ENCODE results near the gene ASTN2.

ASTN2 gene

DNA sequence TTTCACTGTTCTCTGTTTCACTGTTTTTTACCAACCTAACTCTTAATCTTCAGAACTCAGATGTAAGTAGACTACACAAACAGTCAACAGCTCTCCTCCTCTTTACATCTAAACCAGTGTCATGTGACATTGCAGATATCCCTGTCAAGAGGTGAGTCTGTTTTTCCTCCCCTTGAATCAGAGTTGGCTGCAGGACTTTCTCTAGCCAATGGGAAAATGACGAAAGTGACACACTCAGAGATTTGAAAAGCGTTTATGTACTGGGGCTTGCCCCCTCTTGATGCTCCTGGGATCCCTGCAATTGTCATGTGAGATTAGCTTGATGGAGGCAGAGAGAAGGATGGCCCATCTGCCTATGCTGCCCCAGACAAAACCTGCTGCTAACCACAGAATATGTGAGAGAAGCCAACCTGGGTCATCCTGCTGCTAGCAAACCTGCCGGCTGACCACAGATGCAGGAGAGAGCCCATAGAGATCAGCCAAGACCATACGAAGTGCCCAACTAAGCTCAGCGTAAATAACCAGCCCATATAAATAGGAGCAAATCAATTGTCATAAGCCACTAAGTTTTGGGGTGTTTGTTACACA, 111.1 kb downstream of the ASTN2 start:
- DNase-seq (ENCODE audit: low read depth) = no peak

GRCh38 chr9:117302487-117302886, 112.4 kb downstream of the ASTN2 start:
- DNase-seq (ENCODE audit: low read depth) = no peak

- no peak for DNase-seq (ENCODE audit: low read depth)
Observed at GRCh38 chr9:117300371-117301110, 114.3 kb downstream of the ASTN2 start.

- no peak for DNase-seq (ENCODE audit: low read depth)
Observed at GRCh38 chr9:117296453-117296852, 118.4 kb downstream of the ASTN2 start.

DNA sequence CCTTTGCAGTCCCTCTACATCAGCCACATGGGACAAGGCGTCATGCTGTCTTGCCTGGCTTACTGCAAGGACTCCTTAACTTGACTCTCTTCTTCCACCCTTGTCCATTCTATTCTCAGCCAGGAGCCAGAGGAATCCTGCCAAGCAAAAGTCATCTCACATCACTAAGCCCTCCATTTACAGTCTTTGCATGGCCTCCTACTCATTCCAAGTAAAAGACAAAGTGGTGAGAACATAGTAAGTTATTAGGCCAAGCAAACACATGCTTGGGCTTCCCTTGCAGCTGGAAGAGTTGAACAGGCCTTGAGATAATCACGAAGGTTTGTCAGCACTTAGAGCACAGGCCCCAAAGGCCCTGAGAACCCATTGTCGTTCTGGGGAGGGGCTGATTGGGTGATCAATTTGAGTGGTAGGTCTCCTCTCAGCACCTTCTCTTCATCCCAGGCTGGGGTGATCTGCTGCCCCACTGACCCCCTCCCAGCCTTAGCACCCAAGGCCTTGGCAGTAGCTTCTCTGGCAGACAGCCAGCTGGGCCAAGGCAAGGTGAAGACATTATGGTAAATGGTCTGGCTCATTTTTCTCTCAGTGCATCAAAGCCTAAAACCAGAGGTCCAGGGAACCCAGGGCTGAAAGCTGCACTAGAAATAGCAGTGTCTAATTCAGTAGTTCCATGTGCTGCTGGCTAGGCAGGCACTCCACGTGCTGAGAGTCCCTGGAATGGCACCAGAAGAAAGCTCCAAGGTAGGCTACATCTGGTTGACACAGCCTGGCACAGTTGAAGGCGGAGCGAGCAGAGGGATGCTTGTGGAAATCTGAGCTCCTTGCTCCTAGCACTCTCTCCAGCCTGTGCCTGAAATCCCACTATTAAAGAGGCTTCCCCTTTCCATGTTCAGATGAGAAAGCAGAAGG, 121.4 kb downstream of the ASTN2 start:
- no peak for DNase-seq (ENCODE audit: low read depth)

GRCh38 chr9:117290856-117291622, 123.8 kb downstream of the ASTN2 start:
- no peak for DNase-seq (ENCODE audit: low read depth)

DNA sequence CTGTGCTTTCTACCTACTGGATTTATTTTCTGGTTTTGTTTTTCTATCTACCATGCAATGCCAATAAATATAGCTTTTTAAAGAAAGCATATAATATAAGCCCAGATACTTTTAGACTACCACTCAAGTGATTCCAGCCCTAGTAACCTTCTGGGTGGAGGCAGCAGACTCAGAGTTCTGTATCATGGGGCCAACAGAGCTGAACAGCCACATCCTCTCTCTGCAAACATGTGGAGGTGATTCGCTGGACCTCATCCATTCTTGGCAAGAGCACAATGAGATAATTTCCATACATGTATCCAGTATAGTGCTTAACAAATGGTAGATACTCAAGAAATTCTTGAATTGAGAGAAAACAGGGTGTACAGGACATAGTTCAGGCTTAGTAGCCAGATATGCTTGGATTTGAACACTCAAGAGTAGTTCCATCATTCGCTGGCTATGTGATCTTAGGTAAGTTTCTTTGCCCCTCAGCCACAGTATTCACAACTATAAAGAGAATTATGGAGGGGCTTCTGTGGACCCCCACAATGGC, 124.5 kb downstream of the ASTN2 start:
- DNase-seq (ENCODE audit: low read depth) = no peak

GRCh38 chr9:117286245-117286644, 128.6 kb downstream of the ASTN2 start:
- DNase-seq (ENCODE audit: low read depth) = no peak

- DNase-seq (ENCODE audit: low read depth) = no peak
Observed at GRCh38 chr9:117284414-117284813, 130.4 kb downstream of the ASTN2 start.

DNA sequence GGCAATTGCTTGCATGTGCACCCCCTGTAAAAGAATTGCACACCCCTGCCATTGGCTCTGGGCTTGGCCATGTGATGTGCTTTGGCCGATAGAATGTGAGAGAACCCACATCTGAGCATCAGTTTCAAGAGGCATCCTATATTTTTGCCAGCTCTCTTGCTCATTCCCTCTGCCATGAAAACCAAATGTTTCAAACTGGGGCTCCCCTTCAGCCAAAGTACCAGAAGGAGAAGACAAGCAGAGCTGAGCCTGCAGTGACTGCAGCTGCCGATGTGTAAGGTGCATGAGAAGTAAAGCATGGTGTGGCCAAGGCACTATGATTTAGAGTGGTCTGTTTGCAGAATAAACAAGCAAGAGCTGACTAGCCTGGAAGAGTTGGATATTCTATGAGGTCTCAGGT, 132.3 kb downstream of the ASTN2 start:
- no peak for DNase-seq (ENCODE audit: low read depth)

GRCh38 chr9:117278471-117279035, 136.3 kb downstream of the ASTN2 start:
- DNase-seq (ENCODE audit: low read depth) = no peak

GRCh38 chr9:117278020-117278419, 136.8 kb downstream of the ASTN2 start:
- DNase-seq (ENCODE audit: low read depth) = no peak

DNA sequence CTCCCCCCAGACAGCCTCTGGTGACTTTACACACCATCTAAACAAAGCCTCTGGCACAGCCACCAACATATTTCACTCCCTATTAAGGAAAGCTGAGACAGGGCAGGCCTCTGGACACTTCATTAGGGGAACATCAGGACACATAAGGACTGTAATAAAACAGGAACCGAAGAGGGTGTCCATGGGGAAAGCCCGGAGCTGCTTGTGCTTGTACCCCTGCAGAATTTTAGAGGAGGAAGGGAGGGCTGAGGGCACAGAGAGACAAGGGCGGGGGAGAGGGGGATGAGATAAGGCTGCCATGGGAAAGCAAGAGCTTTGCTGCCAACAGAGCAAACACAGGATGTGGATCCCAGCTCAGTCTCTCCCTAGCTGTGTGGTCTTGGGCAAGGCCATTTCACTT, 138.4 kb downstream of the ASTN2 start:
- no peak for DNase-seq (ENCODE audit: low read depth)

GRCh38 chr9:117273612-117274011, 141.2 kb downstream of the ASTN2 start:
- DNase-seq (ENCODE audit: low read depth) = no peak

GRCh38 chr9:117268847-117269446, 145.9 kb downstream of the ASTN2 start:
- no peak for DNase-seq (ENCODE audit: low read depth)

DNA sequence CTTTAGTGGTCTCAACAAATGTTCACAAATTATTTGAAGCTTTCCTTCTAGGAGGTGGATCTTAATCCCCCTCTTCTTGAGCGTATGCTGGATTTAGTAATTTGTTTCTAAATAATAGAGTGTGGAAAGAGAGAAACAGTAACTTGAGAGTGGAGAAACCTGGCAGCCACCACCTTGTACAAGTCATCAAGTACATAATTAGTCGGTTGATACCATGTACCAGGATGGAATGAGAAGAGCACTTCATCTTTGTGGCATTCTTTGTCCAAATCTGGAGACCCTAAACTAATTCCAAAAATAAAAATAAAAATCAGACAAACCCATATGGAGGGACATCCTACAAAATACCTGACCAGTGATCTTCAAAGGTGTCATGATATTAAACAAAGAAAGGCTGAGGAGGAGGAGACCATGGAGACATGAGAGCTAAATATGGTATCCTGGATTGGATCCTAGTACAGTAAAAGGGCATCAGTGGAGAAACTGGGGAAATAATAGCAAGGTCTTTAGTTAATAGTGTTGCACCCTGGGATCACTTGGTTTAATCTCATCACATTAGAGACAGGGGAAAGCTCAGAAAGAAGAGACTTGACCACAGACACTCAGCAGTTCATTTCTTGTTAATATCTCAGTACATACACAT, 147.9 kb downstream of the ASTN2 start:
- DNase-seq (ENCODE audit: low read depth) = no peak

GRCh38 chr9:117265253-117265652, 149.6 kb downstream of the ASTN2 start:
- DNase-seq (ENCODE audit: low read depth) = no peak

- DNase-seq (ENCODE audit: low read depth) = no peak
Observed at GRCh38 chr9:117258184-117258866, 156.5 kb downstream of the ASTN2 start.

GRCh38 chr9:117253261-117253660, 161.6 kb downstream of the ASTN2 start:
- DNase-seq (ENCODE audit: low read depth) = no peak

- DNase-seq (ENCODE audit: low read depth) = no peak
Observed at GRCh38 chr9:117250610-117251215, 164.1 kb downstream of the ASTN2 start.
